GM12873 (cell line): ENCODE results near the gene CFAP58.

Experiments used
- TF ChIP-seq, protein P1 (sequence below): IDR thresholded peaks from 2 replicates; pipeline ENCODE4 v1.5.1; 2012; ENCODE audit warnings: low read depth, mild to moderate bottlenecking, moderate library complexity, low read length, control low read depth; ENCODE audit not compliant: insufficient read depth; ENCODE audit errors: missing control alignments

The CFAP58 gene

DNA sequence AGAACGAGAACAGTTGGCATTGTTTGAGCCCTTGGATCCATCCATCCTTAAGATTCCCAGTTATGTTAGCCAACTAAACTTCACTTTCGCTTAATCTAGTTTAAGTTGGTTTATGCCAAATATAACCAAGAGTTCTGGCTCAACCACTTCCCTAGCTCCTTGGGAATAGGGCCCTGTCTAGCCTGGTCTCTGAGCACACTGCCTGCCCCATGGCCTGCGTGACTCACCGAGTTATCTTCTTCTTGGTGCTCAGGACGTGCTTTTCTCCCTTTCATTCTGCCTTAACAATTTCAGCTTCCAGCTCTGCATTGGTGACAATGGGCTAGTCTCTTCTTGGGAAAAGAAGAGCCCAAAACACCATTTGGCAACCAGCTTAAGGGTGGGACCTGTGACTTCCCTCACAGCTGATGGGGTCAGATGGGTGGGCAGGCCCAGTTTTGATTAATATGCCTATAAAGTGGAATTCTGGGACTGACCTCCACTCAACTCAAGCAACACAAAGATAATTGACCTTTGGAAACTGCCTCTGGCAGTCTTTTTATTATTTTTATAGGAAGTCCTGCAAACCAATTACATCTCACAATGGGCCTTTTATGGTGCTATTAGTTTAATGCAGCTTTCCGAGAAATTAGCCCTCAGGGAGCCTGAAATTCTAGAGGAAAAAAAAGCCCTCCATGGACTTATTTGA lies 126.4 kb downstream of the CFAP58 start:
- TF ChIP-seq, protein P1, sequence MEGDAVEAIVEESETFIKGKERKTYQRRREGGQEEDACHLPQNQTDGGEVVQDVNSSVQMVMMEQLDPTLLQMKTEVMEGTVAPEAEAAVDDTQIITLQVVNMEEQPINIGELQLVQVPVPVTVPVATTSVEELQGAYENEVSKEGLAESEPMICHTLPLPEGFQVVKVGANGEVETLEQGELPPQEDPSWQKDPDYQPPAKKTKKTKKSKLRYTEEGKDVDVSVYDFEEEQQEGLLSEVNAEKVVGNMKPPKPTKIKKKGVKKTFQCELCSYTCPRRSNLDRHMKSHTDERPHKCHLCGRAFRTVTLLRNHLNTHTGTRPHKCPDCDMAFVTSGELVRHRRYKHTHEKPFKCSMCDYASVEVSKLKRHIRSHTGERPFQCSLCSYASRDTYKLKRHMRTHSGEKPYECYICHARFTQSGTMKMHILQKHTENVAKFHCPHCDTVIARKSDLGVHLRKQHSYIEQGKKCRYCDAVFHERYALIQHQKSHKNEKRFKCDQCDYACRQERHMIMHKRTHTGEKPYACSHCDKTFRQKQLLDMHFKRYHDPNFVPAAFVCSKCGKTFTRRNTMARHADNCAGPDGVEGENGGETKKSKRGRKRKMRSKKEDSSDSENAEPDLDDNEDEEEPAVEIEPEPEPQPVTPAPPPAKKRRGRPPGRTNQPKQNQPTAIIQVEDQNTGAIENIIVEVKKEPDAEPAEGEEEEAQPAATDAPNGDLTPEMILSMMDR = no peak

DNA sequence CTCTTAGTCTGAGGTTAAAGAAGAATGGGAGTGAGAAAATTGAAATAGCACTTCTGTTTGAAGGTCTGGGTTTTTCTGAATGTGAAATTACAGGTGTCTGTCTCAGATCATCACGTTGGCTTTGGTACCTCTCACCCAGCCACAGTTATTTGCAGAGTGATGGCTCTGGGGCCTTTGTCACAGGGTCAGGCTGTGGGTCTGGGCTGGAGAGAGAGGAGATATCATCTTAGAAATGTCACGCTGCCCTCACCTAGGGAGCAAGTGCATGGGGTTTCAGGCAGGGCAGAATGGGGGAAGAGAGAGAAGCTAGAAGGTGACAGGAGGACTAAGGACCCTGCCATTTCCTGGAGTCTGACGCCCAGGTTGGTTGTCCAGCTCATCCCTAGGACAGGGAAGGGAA lies 127.2 kb downstream of the CFAP58 start:
- TF ChIP-seq, protein P1 = no peak

DNA sequence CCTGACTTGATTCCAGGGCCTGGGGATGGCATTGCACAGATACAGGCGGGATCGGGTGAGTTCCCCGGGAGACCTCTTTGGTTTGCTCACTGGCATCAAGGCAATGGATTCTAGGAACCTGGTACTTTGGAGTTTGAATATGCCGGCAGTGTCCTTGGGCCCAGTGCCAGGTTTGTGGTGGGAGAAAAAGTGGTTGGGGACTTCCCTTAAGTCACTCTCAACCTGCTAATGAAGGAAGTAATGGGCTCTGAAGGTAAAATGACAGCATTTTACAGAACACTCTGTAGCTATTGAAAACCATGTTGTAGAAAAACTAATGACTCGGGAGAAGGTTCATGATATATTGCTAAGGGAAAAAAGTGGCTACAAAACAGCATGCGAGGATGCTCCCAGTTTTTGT lies 129.9 kb downstream of the CFAP58 start:
- TF ChIP-seq, protein P1 = no peak

DNA sequence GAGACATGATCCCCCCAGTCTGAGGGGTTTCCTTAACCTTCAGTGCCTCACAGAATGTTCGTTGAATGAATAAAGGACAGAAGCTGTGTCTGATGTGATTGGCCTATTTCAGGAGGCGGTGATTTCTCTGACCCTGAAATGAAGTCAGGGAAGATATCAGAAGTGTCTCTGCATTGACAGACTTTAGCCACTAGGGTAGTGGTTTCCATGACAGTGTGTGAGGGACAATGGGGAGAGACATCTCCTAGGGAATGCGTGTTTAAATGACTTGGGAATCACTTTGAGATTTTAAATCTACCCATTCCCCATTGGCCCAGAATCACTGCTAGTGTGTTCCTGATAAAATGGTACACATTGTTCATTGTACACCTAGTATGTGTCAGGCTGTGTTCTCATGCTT lies 132.0 kb downstream of the CFAP58 start:
- TF ChIP-seq, protein P1 = peak; percentile 50

DNA sequence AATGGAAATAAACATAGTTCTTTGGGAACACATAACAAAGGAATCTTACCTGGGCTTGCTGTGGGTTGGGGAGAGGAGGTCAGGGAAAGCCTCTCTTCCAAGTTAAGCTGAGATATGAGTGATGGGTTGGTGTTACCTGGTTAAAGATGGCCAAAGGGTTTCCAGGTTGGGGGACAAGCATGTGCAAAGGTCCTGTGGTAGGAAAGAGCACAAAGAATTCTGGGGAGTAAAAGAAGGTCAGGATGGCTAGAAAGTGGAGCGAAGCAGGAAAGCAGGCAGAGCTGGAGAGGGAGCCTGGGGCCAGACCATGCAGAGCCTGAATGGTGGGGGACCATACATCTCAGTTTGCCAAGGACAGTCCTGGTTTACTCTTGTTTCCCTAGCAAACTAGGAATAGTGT lies 133.2 kb downstream of the CFAP58 start:
- TF ChIP-seq, protein P1 = no peak

DNA sequence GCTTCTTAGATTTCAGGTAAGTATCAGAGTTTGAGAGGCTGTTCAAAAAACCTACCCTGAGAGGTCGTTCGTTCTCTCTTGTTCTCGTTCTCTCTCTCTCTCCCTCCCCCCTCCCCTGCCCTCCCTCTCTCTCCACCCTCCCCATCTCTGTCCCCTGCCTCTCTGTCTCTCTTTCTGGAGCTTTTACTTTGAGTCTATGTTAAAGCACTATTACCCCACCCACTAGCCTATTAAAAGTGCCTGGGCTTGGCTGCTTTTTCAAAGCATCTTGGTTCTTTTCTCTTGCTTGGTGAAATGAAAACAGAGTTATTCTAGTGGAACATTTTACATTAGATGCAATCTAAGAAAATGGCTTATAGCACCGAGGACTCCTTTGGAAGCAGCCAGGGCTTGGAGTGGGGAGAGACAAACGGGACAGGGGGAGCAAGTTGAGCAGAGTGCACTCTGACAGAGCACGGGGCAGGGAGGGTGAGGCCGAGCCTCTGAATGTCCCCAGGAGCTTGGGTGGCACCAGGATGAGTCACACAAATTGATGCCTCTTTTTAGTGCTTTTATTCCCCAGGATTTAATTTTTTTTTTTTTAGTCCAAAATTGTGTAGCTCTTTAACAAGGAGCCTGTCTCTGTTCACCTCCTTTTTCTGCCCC lies 134.3 kb downstream of the CFAP58 start:
- TF ChIP-seq, protein P1 = no peak

DNA sequence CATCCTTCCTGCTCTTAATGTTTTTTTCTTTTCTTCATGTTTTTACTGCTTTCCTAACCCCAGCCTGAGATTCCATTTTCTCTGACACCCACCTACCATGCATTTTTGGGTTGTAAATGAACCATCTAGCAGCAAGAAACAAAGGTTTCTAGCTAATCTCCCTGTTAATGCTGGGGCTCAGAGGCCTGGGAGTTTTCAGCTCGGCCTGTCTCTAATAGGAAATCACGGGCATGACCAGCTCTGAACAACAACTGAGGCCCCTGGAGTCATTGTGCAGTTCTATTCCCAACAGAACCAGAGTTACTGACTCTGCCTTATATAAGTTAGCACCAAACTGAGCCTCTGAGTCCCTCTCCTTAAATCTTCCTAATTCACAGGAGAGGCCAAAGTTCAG lies 134.8 kb downstream of the CFAP58 start:
- TF ChIP-seq, protein P1 = no peak
